ENCODE data around the gene SPATA18. TPM values are rescaled to one million over a fixed set of nuclear protein-coding genes. Genes with fewer than 3 reads are reported as not detected.

Gene SPATA18
- total and polyA plus RNA-seq, 2 of the 8 experiments (the other 6 are each of a cell fraction or from before 2014, with no cell fraction given): 1.4 to 2.4 TPM

- Histone ChIP-seq H3K4ac (replicated peaks; ENCODE audit: insufficient read length, low read depth, low read length) (no peak overlapping the region), H3K36me3 (ENCODE audit: control insufficient read depth in 2 of 4, insufficient read depth in 4 of 4, low read length in 3 of 4) (no peaks in the 10 kb centered on the region), H3K23ac (ENCODE audit: insufficient read length) (no peak overlapping the region), H4K20me1 (replicated peaks in 1 of 2; ENCODE audit: control insufficient read depth in 1 of 2, insufficient read depth in 2 of 2, low read length in 2 of 2) (no peaks in the 10 kb centered on the region), H3K9ac (replicated peaks in 1 of 4; ENCODE audit: extremely low read depth in 1 of 4, low read depth in 3 of 4, low read length in 3 of 4) (no peak overlapping the region), H3K14ac (ENCODE audit: insufficient read length) (no peak overlapping the region), H3K79me1 (ENCODE audit: low read depth, low read length) (no peaks in the 10 kb centered on the region), H3K4me2 (ENCODE audit: insufficient read depth in 1 of 2, low read depth in 2 of 2, low read length in 2 of 2) (no peak overlapping the region), H2BK120ac (replicated peaks; ENCODE audit: low read depth, low read length) (no peak overlapping the region), H2AK5ac (ENCODE audit: low read depth, low read length) (no peak overlapping the region), H3K79me2 (ENCODE audit: control insufficient read depth in 1 of 2, insufficient read depth in 2 of 2, low read length in 2 of 2) (no peaks in the 10 kb centered on the region), H3K27me3 (replicated peaks in 1 of 4; ENCODE audit: control insufficient read depth in 3 of 4, extremely low read depth in 1 of 4, insufficient read depth in 3 of 4, low read length in 3 of 4) (no peaks in the 10 kb centered on the region), H2BK20ac (ENCODE audit: low read length) (no peak overlapping the region), H3K9me3 (ENCODE audit: insufficient read depth in 2 of 2, low read depth in 1 of 2, low read length in 1 of 2) (no peaks in the 10 kb centered on the region), H3K4me1 (replicated peaks in 1 of 4; ENCODE audit: control insufficient read depth in 3 of 4, insufficient read depth in 4 of 4, low read length in 3 of 4) (no peaks in the 10 kb centered on the region), H3K56ac (replicated peaks; ENCODE audit: insufficient read length, low read depth, low read length) (no peak overlapping the region), H2BK5ac (ENCODE audit: low read depth, low read length) (no peak overlapping the region), H4K8ac (ENCODE audit: extremely low read depth, insufficient read depth, low read length) (no peak overlapping the region), H2AFZ (ENCODE audit: low read length) (no peak overlapping the region; the same call in 1 of the 2 replicates), H4K91ac (replicated peaks; ENCODE audit: insufficient read length, low read length) (no peak overlapping the region), H3K4me3 (ENCODE audit: extremely low read depth in 1 of 4, insufficient read depth in 2 of 4, low read depth in 3 of 4, low read length in 4 of 4) (no peak overlapping the region), H2BK12ac (ENCODE audit: low read depth, low read length) (no peak overlapping the region), H2BK15ac (ENCODE audit: low read length) (no peak overlapping the region), H3K18ac (ENCODE audit: extremely low read depth, low read length) (no peak overlapping the region), H4K5ac (ENCODE audit: insufficient read length, low read depth, low read length) (no peak overlapping the region), H3K27ac (ENCODE audit: low read depth, low read length) (no peak overlapping the region), H3K23me2 (ENCODE audit: low read depth, low read length) (no peaks in the 10 kb centered on the region)
- CTCF ChIA-PET (ENCODE audit: partially characterized antibody): no interaction called here
- DNase-seq (ENCODE audit: low read depth in 1 of 2, low spot score in 2 of 2) (no peak), FAIRE-seq (no peak)
- POLR2A ChIA-PET (ENCODE audit: partially characterized antibody): no interaction called here
- WGBS, 2 experiments (ENCODE audit: extremely low coverage in 1 of 2, insufficient coverage in 1 of 2, insufficient read length in 1 of 2, insufficient replicate concordance in 2 of 2, low coverage in 1 of 2, low lambda C conversion rate in 2 of 2, missing lambda C conversion rate in 1 of 2): 95% methylated on average over 3 of the region's 3 CpGs; no CpG with 5 or more reads in 1 of the 2 experiments
- TF ChIP-seq ATF3 (IDR thresholded peaks at IDR 0.05; ENCODE audit: insufficient read depth, low read depth, low read length) (no peak), ASH2L (IDR thresholded peaks at IDR 0.05; ENCODE audit: low read length) (no peak), POLR2A (IDR thresholded peaks at IDR 0.05; ENCODE audit: control extremely low read depth in 1 of 2, low read depth in 2 of 2, low read length in 2 of 2) (no peak), JUN (IDR thresholded peaks at IDR 0.05; ENCODE audit: low read depth, low read length) (no peak), CTBP2 (IDR thresholded peaks at IDR 0.05; ENCODE audit: borderline replicate concordance, insufficient read depth, insufficient read length, low read length) (no peak), CHD1 (IDR thresholded peaks at IDR 0.05; ENCODE audit: low read depth, low read length) (no peak), BCL11A (IDR thresholded peaks at IDR 0.05; ENCODE audit: low read depth in 2 of 2, low read length in 2 of 2) (no peak), SP2 (IDR thresholded peaks at IDR 0.05; ENCODE audit: low read length) (no peak), EZH2 (IDR thresholded peaks at IDR 0.05; ENCODE audit: low read depth, low read length, severe bottlenecking) (no peak), EP300 (IDR thresholded peaks at IDR 0.05; ENCODE audit: borderline replicate concordance in 1 of 2, low read depth in 2 of 2, low read length in 2 of 2) (no peak), BRCA1 (IDR thresholded peaks at IDR 0.05; ENCODE audit: low read depth, low read length) (no peak), HDAC2 (IDR thresholded peaks at IDR 0.05; ENCODE audit: borderline replicate concordance in 1 of 2, low read depth in 2 of 2, low read length in 2 of 2) (no peak), TAF1 (IDR thresholded peaks at IDR 0.05; ENCODE audit: low read depth, low read length) (no peak), SP4 (IDR thresholded peaks at IDR 0.05; ENCODE audit: low read length) (no peak)
- TF ChIP-seq, protein P1, sequence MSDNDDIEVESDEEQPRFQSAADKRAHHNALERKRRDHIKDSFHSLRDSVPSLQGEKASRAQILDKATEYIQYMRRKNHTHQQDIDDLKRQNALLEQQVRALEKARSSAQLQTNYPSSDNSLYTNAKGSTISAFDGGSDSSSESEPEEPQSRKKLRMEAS (IDR thresholded peaks at IDR 0.05): no peak
Measured at GRCh38 chr4:52143815-52144214, 92.7 kb downstream of the SPATA18 start.

All from H1 (cell line).